SK-N-SH (cell line): ENCODE data around the gene MNX1.

Experiments
- EP300 ChIP-seq, 2 experiments: IDR thresholded peaks; 2 replicates each; pipeline versions ENCODE4 v1.4.0 to v1.6.1; 2012; ENCODE audit warnings: borderline replicate concordance in 1 of 2, low read depth in 1 of 2, low read length in 1 of 2
- RCOR1 ChIP-seq: fragments of 150-350 bp; IDR thresholded peaks from 2 replicates; pipeline ENCODE4 v1.6.1; 2017; ENCODE audit warnings: antibody characterized with exemption, low read length
- YY1 ChIP-seq: IDR thresholded peaks from 2 replicates; pipeline ENCODE4 v1.4.0; 2012; ENCODE audit warnings: low read depth, mild to moderate bottlenecking
- TF ChIP-seq, protein P1 (sequence below): fragments of 200-600 bp; sonication (generic); IDR thresholded peaks from 2 replicates; pipeline ENCODE4 v1.6.1; 2017; ENCODE audit warnings: antibody characterized with exemption, mild to moderate bottlenecking, moderate library complexity
- TF ChIP-seq, protein P2 (sequence below): IDR thresholded peaks from 2 replicates; pipeline ENCODE4 v1.4.0; 2012; ENCODE audit warnings: low read depth

DNA sequence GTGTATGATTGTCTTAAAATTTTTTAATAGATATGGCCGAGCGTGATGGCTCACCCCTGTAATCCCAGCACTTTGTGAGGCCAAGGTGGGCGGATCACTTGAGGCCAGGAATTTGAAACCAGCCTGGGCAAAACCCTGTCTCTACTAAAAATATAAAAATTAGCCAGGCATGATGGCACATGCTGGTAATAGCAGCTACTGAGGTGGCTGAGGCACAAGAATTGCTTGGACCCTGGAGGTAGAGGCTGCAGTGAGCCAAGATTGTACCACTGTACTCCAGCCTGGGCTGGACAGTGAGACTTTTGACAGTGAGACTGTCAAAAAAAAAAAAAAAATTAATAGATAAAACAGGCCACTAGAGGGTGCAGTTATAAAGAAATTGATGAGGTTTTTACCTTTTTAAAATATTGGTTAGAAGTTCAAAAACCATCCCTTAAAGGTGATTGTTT is 40.5 kb downstream of the MNX1 start:
- TF ChIP-seq, protein P1, sequence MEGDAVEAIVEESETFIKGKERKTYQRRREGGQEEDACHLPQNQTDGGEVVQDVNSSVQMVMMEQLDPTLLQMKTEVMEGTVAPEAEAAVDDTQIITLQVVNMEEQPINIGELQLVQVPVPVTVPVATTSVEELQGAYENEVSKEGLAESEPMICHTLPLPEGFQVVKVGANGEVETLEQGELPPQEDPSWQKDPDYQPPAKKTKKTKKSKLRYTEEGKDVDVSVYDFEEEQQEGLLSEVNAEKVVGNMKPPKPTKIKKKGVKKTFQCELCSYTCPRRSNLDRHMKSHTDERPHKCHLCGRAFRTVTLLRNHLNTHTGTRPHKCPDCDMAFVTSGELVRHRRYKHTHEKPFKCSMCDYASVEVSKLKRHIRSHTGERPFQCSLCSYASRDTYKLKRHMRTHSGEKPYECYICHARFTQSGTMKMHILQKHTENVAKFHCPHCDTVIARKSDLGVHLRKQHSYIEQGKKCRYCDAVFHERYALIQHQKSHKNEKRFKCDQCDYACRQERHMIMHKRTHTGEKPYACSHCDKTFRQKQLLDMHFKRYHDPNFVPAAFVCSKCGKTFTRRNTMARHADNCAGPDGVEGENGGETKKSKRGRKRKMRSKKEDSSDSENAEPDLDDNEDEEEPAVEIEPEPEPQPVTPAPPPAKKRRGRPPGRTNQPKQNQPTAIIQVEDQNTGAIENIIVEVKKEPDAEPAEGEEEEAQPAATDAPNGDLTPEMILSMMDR = peak; percentile 74
- no peak for TF ChIP-seq RCOR1
- no peak for TF ChIP-seq EP300 (IDR thresholded peaks at IDR 0.05; ENCODE audit: borderline replicate concordance in 1 of 2, low read depth in 1 of 2, low read length in 1 of 2)
- no peak for TF ChIP-seq YY1
- TF ChIP-seq, protein P2, sequence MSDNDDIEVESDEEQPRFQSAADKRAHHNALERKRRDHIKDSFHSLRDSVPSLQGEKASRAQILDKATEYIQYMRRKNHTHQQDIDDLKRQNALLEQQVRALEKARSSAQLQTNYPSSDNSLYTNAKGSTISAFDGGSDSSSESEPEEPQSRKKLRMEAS = no peak
